Upper lobe of left lung (tissue), 4 donors: ENCODE measurements around the gene TMEM181.

Experiments
- POLR2A ChIP-seq, 4 donors: fragments of 450-650 bp; IDR thresholded peaks; one replicate each; pipeline ENCODE4 v1.5.1; 2016 to 2017; ENCODE audit warnings: antibody characterized with exemption in 4 of 4, mild to moderate bottlenecking in 2 of 4
- POLR2AphosphoS5 ChIP-seq, 2 donors: sonication (generic); formaldehyde crosslinking; IDR thresholded peaks; one replicate each; pipeline ENCODE4 v1.5.1; 2017; ENCODE audit warnings: antibody characterized with exemption in 2 of 2
- TF ChIP-seq, protein P1 (sequence below), 6 experiments: fragments of 450-650 bp in 4 of 6; fragments of 200-600 bp in 2 of 6; sonication (generic) in 2 of 6; IDR thresholded peaks; one replicate each; pipeline ENCODE4 v1.5.1; 2016 to 2019; ENCODE audit warnings: antibody characterized with exemption in 6 of 6

DNA sequence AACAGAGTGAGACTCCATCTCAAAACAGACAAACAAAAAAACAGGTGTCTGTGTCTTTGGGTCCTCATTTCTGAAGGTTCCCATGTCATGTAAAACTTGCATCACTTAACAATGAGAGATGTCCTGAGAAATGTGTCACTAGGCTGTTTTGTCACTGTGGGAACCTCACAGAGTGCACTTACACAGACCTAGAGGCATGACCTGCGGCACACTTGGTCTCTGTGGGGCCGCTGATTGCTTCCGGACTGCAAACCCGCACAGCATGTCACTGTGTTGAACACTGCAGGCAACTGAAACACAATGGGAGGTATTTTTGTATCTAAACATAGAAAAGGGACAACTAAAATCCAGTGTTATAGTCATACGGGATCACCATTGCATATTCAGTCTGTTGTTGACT is 42.3 kb upstream of the TMEM181 start:
- TF ChIP-seq, protein P1, sequence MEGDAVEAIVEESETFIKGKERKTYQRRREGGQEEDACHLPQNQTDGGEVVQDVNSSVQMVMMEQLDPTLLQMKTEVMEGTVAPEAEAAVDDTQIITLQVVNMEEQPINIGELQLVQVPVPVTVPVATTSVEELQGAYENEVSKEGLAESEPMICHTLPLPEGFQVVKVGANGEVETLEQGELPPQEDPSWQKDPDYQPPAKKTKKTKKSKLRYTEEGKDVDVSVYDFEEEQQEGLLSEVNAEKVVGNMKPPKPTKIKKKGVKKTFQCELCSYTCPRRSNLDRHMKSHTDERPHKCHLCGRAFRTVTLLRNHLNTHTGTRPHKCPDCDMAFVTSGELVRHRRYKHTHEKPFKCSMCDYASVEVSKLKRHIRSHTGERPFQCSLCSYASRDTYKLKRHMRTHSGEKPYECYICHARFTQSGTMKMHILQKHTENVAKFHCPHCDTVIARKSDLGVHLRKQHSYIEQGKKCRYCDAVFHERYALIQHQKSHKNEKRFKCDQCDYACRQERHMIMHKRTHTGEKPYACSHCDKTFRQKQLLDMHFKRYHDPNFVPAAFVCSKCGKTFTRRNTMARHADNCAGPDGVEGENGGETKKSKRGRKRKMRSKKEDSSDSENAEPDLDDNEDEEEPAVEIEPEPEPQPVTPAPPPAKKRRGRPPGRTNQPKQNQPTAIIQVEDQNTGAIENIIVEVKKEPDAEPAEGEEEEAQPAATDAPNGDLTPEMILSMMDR (IDR thresholded peaks at IDR 0.05), result no peak
- TF ChIP-seq POLR2A (IDR thresholded peaks at IDR 0.05) (no peak), POLR2AphosphoS5 (IDR thresholded peaks at IDR 0.05) (no peak)
